Nephron (organoid): Measurements from ENCODE around the gene TMA7B.

Experiments used
- H3K27ac Mint-ChIP-seq, 3 experiments: 2 replicates each; pipeline ENCODE4 v1.8.0; 2020; ENCODE audit warnings: mixed read lengths in 3 of 3, mild to moderate bottlenecking in 2 of 3, moderate library complexity in 1 of 3
- H3K27me3 Mint-ChIP-seq: 2 replicates; pipeline ENCODE4 v1.8.0; 2021; ENCODE audit warnings: low read depth, mild to moderate bottlenecking, moderate library complexity, mixed read lengths
- H3K36me3 Mint-ChIP-seq: 2 replicates; pipeline ENCODE4 v1.8.0; 2020; ENCODE audit warnings: low read depth, mixed read lengths
- H3K4me1 Mint-ChIP-seq: 2 replicates; pipeline ENCODE4 v1.8.0; 2020; ENCODE audit warnings: mixed read lengths
- H3K4me3 Mint-ChIP-seq, 3 experiments: 2 replicates each; pipeline ENCODE4 v1.8.0; 2020; ENCODE audit warnings: mild to moderate bottlenecking in 3 of 3, mixed read lengths in 3 of 3, moderate library complexity in 2 of 3
- H3K9me3 Mint-ChIP-seq: 2 replicates; pipeline ENCODE4 v1.8.0; 2020; ENCODE audit warnings: mixed read lengths
- TF ChIP-seq, protein P1 (sequence below), 3 experiments: fragments of 200-600 bp; sonication (generic); IDR thresholded peaks; one replicate each; pipeline ENCODE4 v1.5.0; 2021; ENCODE audit warnings: antibody characterized with exemption in 3 of 3; ENCODE audit not compliant: unreplicated experiment in 3 of 3

The TMA7B gene

DNA sequence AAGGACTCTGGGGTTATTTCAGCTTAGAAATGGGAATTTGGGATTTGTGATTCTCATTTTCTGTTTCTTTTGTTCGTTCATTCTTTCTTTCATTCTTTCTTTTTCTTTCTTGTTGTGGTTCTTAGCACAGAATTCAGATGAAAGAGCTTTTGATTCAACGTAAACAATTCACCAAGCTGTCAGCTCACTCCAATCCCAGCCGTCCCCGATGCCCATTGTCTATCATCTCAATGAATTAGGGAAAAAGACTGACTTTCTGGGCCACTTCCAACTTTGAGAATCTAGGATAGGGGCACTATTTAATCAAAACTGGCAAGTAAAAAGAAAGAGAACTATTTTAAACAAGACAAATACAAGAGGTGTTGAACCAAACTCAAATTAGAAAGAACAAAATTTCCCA lies 25.1 kb upstream of the TMA7B start:
- Mint-ChIP-seq H3K27ac (no peak overlapping the region), H3K36me3 (no peaks in the 10 kb centered on the region), H3K27me3 (peaks cover 20% of the 10 kb centered on the region), H3K4me1 (no peaks in the 10 kb centered on the region), H3K9me3 (no peaks in the 10 kb centered on the region), H3K4me3 (no peak overlapping the region)
- TF ChIP-seq, protein P1, sequence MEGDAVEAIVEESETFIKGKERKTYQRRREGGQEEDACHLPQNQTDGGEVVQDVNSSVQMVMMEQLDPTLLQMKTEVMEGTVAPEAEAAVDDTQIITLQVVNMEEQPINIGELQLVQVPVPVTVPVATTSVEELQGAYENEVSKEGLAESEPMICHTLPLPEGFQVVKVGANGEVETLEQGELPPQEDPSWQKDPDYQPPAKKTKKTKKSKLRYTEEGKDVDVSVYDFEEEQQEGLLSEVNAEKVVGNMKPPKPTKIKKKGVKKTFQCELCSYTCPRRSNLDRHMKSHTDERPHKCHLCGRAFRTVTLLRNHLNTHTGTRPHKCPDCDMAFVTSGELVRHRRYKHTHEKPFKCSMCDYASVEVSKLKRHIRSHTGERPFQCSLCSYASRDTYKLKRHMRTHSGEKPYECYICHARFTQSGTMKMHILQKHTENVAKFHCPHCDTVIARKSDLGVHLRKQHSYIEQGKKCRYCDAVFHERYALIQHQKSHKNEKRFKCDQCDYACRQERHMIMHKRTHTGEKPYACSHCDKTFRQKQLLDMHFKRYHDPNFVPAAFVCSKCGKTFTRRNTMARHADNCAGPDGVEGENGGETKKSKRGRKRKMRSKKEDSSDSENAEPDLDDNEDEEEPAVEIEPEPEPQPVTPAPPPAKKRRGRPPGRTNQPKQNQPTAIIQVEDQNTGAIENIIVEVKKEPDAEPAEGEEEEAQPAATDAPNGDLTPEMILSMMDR (IDR thresholded peaks at IDR 0.05; ENCODE audit: unreplicated experiment in 3 of 3), result no peak

DNA sequence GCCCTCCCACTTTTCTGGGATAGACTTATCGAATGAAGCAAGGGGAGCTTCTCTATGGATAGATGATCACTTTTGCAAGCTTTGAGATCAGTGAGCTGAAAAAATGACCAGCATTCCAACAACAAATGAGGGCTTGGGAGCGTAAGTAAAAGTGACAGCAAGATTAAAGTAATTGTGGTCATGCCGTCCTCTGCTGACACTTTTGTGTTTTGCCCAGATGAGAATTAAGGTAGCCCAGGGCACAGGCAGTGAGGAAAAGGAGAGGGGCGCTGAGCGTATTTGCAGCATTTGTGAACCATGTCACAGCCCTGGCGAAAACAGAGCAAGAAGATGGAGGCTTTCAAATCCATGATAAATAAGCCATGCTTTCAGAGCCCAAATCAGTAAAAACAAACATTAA lies 24.6 kb upstream of the TMA7B start:
- no peaks in the 10 kb centered on the region for H3K4me1 Mint-ChIP-seq
- H3K4me3 Mint-ChIP-seq, result no peak overlapping the region
- no peaks in the 10 kb centered on the region for H3K9me3 Mint-ChIP-seq
- H3K27me3 Mint-ChIP-seq, result peaks cover 20% of the 10 kb centered on the region
- TF ChIP-seq, protein P1 (IDR thresholded peaks at IDR 0.05; ENCODE audit: unreplicated experiment in 3 of 3), result no peak
- H3K27ac Mint-ChIP-seq, result no peak overlapping the region
- no peaks in the 10 kb centered on the region for H3K36me3 Mint-ChIP-seq

DNA sequence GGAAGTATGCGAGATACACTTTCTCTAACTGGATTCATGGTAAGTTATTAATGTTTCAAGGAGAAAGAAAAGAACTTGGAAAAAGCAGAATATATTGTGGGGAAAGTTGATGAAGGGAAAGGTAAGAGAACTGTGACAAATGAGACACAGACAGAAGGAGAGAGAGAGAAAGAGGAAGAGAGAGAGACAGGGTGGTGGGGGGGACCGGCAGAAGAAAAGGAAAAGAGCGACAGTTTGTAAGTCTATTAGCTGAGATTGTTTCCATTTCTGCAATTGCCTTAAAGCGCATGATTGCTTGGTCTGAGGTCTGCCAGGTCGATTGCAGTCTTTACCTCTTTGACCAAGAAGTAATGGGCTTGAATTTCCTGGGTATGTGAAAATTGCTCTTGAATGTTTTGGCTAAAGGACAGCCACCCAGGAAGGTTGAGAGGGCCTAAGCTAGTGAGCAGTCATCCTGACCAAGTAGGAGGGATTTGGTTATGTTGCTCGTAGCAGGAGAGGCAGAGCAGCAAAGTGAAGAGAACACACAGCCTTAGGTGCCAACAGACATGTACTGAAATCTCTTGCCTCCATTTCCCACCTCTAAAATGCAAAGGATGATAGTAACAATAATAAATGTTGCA lies 23.6 kb upstream of the TMA7B start:
- Mint-ChIP-seq H3K27ac (no peak overlapping the region), H3K9me3 (no peaks in the 10 kb centered on the region)

DNA sequence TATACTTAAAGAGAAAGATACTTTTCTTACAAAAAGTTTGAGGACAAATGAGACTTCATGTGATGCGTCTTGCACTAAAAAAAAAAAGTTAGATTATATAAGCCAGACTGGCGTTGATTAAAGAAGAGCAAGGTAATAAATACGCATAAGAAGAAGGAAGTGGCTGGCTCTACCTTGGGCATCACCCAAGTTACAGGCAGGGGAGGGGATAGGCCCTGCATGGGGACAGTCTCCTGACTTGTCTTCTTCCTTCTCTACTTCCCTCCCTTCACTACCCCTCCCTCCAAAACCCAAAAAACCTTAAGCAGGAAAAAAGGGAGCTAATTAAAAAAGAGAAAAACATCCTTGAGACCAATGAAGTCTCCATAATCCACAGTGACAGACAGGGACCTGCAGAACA lies 22.3 kb upstream of the TMA7B start:
- peaks cover 20% of the 10 kb centered on the region for H3K27me3 Mint-ChIP-seq
- TF ChIP-seq, protein P1 (IDR thresholded peaks at IDR 0.05; ENCODE audit: unreplicated experiment in 3 of 3), result no peak
- no peaks in the 10 kb centered on the region for H3K4me1 Mint-ChIP-seq
- H3K9me3 Mint-ChIP-seq, result no peaks in the 10 kb centered on the region
- no peak overlapping the region for H3K27ac Mint-ChIP-seq
- H3K4me3 Mint-ChIP-seq, result no peak overlapping the region
- no peaks in the 10 kb centered on the region for H3K36me3 Mint-ChIP-seq

More for the DNA sequence above, 23.6 kb upstream of the TMA7B start:
- H3K4me3 Mint-ChIP-seq, result no peak overlapping the region
- no peaks in the 10 kb centered on the region for H3K4me1 Mint-ChIP-seq
- no peaks in the 10 kb centered on the region for H3K36me3 Mint-ChIP-seq
- TF ChIP-seq, protein P1 (IDR thresholded peaks at IDR 0.05; ENCODE audit: unreplicated experiment in 3 of 3), result no peak
- peaks cover 20% of the 10 kb centered on the region for H3K27me3 Mint-ChIP-seq

DNA sequence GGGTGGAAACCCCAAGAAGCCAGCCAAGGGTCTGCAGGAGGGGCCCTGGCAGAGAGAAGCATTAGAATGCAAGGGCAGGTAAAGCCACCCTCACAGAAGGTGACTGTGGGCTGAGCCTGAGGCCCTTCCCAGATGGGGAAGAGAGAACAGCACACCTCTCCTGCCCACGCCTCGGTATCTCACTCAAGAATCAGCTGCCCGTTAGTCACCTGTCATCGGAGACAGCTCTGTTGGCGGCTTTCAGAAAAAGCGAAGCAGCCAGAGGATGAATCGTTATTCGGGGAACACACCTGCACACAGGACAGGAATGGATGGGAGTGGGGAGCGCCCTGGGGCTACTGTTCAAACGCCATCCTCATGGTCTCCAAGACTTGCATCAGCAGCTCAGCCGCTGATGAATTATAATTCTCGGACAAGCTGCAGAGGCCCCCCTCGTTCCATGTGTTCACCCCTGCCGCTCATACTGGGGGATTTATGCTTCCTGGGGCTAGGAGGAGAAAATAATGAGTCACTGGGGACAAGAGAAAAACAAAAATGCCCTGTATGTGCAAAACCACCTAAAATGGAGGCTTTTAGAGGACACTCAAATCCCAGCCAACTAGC lies 21.6 kb upstream of the TMA7B start:
- H3K36me3 Mint-ChIP-seq, result no peaks in the 10 kb centered on the region
- H3K4me3 Mint-ChIP-seq, result no peak overlapping the region
- H3K4me1 Mint-ChIP-seq, result no peaks in the 10 kb centered on the region
- no peaks in the 10 kb centered on the region for H3K9me3 Mint-ChIP-seq
- H3K27me3 Mint-ChIP-seq, result peaks cover 20% of the 10 kb centered on the region
- TF ChIP-seq, protein P1 (IDR thresholded peaks at IDR 0.05; ENCODE audit: unreplicated experiment in 3 of 3), result no peak
- no peak overlapping the region for H3K27ac Mint-ChIP-seq

DNA sequence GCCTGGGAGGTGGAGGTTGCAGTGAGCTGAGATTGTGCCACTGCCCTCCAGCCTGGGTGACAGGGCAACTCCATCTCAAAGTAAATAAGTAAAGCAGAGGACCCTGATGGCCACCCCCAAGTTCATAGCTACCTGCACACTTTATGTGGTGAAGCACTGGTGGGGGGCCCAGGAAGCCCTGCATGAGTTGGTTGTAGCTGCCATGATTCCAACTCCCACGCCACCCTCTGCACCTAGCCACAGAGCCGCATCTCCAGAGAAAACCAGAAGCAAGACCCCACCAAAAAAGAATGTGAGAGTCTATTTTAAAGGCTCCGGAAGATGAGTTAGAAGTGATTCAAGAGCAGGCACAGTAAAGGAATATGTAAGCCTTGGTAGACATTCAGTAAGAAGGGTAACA lies 20.4 kb upstream of the TMA7B start:
- Mint-ChIP-seq H3K27ac (no peak overlapping the region), H3K9me3 (no peaks in the 10 kb centered on the region), H3K27me3 (peaks cover 20% of the 10 kb centered on the region), H3K4me3 (no peak overlapping the region), H3K36me3 (no peaks in the 10 kb centered on the region), H3K4me1 (peaks cover 9% of the 10 kb centered on the region)
- TF ChIP-seq, protein P1 (IDR thresholded peaks at IDR 0.05; ENCODE audit: unreplicated experiment in 3 of 3), result no peak
